Pancreas (tissue), 10 donors: ENCODE results near the gene NADK2. TPM values are rescaled to one million over a fixed set of nuclear protein-coding genes. Genes with fewer than 3 reads are reported as not detected.

Experiments
- ATAC-seq, 4 donors: fragments of 200-7000 bp; cut with Tn5 transposase; one replicate each; pipeline versions ENCODE4 v1.8.0 to v1.9.1; 2020; ENCODE audit warnings: mild to moderate bottlenecking in 4 of 4, moderate library complexity in 4 of 4
- DNase-seq, 6 donors: peaks; one replicate each; pipeline ENCODE4 v3.0.0-alpha.2; 2020
- FAIRE-seq: peaks from 2 replicates; lab custom pipeline; 2012; peaks lifted over from hg19 to GRCh38; lab: Jason Lieb, UNC
- H3K27ac ChIP-seq, 4 donors: fragments of 200-600 bp; sonication (generic); 1 replicate in 3 of 4; 2 replicates in 1 of 4; pipeline versions ENCODE4 v1.5.0 to v1.8.0; 2020
- H3K27me3 ChIP-seq, 4 donors: fragments of 200-600 bp; one replicate each; pipeline ENCODE4 v1.8.0; 2021
- H3K36me3 ChIP-seq, 3 donors: fragments of 200-600 bp; sonication (generic) in 1 of 3; one replicate each; pipeline versions ENCODE4 v1.5.0 to v1.8.0; 2020 to 2021
- H3K4me1 ChIP-seq, 3 donors: fragments of 200-600 bp; one replicate each; pipeline ENCODE4 v1.8.0; 2021
- H3K4me3 ChIP-seq, 4 donors: fragments of 200-600 bp; sonication (generic) in 2 of 4; one replicate each; pipeline versions ENCODE4 v1.5.0 to v1.8.0; 2020 to 2021
- H3K9me3 ChIP-seq, 4 donors: fragments of 200-600 bp; one replicate each; pipeline ENCODE4 v1.8.0; 2021
- CTCF ChIP-seq, 4 donors: fragments of 200-600 bp; sonication (generic) in 3 of 4; IDR thresholded peaks; one replicate each; pipeline versions ENCODE4 v1.5.0 to v1.8.0; 2021; ENCODE audit warnings: antibody characterized with exemption in 4 of 4
- WGBS, 2 donors: extraction: QIAGEN DNeasy Blood & Tissue Kit; methylation state at CpG; one replicate each; pipeline ENCODE4 v1.1.7; 2013; 5-methylcytosine and 5-hydroxymethylcytosine counted together
- intact Hi-C, 3 donors: fragments of 100-400 bp; cut with DNase I; formaldehyde crosslinking; loops; one replicate each; pipeline versions ENCODE4 v1.11.1 to v1.14.2; 2022
- microRNA-seq, 2 donors: library from miRNA; unstranded; fragments of <30 nt; microRNA quantifications; one replicate each; pipeline versions ENCODE4 to v1.1.0, GENCODE V29; 2019 to 2020
- polyA plus RNA-seq, 2 donors: library from polyadenylated mRNA; stranded (reverse); fragments of 200-250 nt; gene quantifications; one replicate each; pipeline ENCODE4 v1.2.3, GENCODE V29; 2013
- total RNA-seq, 6 donors: library from RNA; stranded (reverse); fragmentation: NEBNext Ultra II Directional in 4 of 6; extraction: Animal tissue kit (Norgen Biotek cat#: 25700) in 4 of 6; gene quantifications; one replicate each; pipeline versions ENCODE4 v1.2.1 to v1.2.4, GENCODE V29; 2021 to 2023
- donor health status: healthy with polysubstance abuse.
- donor health status: DM: no; HTN: no; CAD: no; lungs with moderate emphysema.
- donor health status: DM: no; HTN: no; CAD: no.
- donor health status: control.
- donor health status: control.
- donor health status: Bipolar disorder and iron deficiency.
- donor health status: DM: yes; HTN: yes; CAD: no.
- donor health status: DM: no; HTN: no; CAD: no.
- donor health status: DM: no; HTN: no; CAD: no.
- donor health status: DM: yes; HTN: yes; CAD: no.

Gene NADK2
- total and polyA plus RNA-seq, 8 donors, result 8.6 to 34.1 (median 29.3) TPM

GRCh38 chr5:36145311-36145710 is 96.4 kb downstream of the NADK2 start:
- 65 to 69% methylated on average over 4 of the region's 4 CpGs for WGBS, 2 donors
- no peak for DNase-seq
- H3K4me3 ChIP-seq, result no peak overlapping the region
- no peak for ATAC-seq
- no peaks in the 10 kb centered on the region for H3K9me3 ChIP-seq
- no peak for TF ChIP-seq CTCF (IDR thresholded peaks at IDR 0.05)
- no peak for FAIRE-seq
- peaks cover 0 to 4% (median 0%) of the 10 kb centered on the region in 4 donors for H3K27me3 ChIP-seq
- peaks cover 0 to under 1% (median 0%) of the 10 kb centered on the region in 3 donors for H3K36me3 ChIP-seq
- intact Hi-C loops, result no loop called here
- H3K4me1 ChIP-seq, result peaks cover 2 to 7% (median 3%) of the 10 kb centered on the region in 3 donors
- no peak overlapping the region for H3K27ac ChIP-seq

Small RNA genes lying within 50 kb of the gene (microRNA-seq; reads per million reads assigned to microRNA genes)
- gene MIR580, result 0.39 to 1.8 reads per million in 2 donors

Other genes with a start within 250 kb of the NADK2 start
- gene UGT3A2, start 175.0 kb downstream of the NADK2 start, total RNA-seq, result under 1 TPM in 1 of 6 donors, not detected in 5; 0.06 TPM
- gene UGT3A2, start 175.0 kb downstream of the NADK2 start, polyA plus RNA-seq, result under 1 TPM in 1 of 2 donors, not detected in 1; 0.07 TPM
- gene LMBRD2, start 90.0 kb downstream of the NADK2 start, total RNA-seq, result 1 to 10 TPM; 5.1 to 8.3 (median 6.9) TPM
- gene LMBRD2, start 90.0 kb downstream of the NADK2 start, polyA plus RNA-seq, result 1 to 10 TPM; 1.0 to 4.6 TPM
- 1 to 10 TPM; 2.0 to 8.7 (median 5.0) TPM for gene SKP2, start 89.8 kb downstream of the NADK2 start, total RNA-seq
- 1 to 10 TPM; 1.5 to 2.3 TPM for gene SKP2, start 89.8 kb downstream of the NADK2 start, polyA plus RNA-seq
- gene RANBP3L, start 60.0 kb upstream of the NADK2 start, total RNA-seq, result under 1 TPM in 4 of 6 donors, not detected in 2; 0.16 to 0.43 (median 0.25) TPM
- under 1 TPM; 0.08 to 0.21 TPM for gene RANBP3L, start 60.0 kb upstream of the NADK2 start, polyA plus RNA-seq